Cerebellar nuclear complex (tissue), 1 donor: ENCODE results near the gene WWC2.

Experiments
- DNase-seq, 2 experiments: peaks; one replicate each; lab custom pipeline; 2025; lab: John Stamatoyannopoulos, UW

Gene WWC2

DNA sequence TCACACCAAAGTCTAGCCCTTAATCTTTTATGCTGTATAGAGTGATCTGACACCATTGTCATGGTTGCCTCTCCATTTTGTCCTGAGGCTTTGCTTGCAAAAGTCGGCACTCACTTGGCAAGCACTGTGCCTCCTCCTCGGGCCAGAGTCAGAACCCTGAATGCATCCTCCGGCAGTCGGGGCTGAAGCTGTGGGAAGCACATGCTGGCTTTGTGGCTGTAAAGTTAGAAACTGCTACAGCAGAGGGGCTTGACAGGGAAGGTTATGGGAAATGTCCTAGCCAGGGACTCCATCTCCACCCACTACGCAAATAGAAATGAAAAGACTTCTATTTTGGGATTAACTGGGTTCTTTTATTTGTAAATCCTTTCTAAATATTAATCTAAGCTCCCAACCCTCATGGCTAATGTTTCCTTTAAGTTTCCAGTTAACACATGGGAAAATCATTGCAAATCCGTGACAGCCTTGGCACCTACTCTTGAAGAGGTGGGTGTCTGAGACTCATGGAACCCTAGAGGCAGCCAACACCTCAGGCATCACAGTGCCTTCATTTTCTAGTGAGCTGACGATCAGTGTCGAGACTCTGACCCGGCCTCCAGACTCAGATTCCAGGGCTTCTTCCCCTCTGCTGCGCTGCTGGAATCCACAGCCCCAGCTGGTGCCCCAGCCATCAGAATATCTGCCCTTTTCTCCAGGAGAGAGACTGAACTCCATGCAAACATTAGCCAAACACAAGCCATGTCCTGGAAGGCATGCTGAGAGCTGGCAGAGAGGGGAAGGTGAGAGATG, 231.1 kb downstream of the WWC2 start:
- DNase-seq = no peak

DNA sequence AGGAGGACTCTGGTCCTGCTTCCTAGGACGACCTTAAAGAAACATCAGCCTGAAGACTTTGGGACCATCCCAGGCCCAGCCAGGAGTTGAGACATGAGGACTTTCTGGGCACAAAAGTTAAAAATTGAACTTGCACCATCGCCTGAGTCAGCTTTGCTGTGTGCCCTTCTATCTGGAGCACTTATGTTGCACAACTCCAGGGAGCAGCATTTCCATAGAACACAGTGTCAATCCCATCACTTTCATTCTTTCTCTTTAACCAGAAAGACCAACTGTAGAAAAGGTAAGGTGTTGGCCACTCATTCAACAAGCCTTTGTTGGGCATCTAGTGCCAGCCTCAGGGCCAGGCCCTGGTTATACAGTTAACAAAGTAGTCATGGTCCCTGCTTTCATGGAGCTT, 231.8 kb downstream of the WWC2 start:
- no peak for DNase-seq

DNA sequence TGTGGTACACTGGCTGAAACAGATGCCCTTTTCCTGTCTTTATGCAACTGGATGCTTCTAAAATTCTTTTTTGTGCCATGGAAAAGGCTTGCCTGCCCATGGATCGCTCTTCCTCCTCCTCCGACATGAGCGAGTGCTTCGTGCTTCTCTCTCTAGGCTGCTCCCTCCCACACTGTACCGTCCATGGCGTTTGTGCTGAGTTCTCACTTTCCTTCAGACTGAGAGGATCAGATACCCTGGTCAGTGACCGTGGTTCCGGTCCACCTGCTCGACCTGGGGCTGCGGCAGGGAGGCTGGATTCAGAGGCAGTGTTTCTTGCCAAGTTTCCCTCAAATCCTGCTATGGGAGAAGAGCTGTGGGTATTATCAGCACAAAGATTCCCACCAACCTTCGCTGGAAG, 233.4 kb downstream of the WWC2 start:
- DNase-seq = no peak

DNA sequence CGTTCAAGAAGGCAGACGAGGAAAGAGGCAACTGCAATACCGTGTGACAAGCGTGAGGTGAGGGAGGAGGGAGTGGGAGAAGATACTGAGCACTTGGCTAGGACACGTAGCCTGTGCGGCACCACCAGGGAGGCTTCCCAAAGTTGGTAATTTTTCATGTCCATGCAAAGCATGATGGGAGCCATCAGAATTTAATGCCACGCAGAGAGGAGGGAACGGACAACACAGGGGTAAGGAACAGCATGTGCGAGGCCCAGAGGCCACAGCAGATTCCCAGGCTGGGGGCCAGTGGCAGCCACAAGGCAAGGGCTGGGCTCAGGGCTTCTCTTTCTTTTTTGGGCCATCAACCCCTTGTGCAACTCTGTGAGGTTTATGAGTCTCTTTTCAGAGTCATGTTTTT, 234.1 kb downstream of the WWC2 start:
- DNase-seq = no peak

DNA sequence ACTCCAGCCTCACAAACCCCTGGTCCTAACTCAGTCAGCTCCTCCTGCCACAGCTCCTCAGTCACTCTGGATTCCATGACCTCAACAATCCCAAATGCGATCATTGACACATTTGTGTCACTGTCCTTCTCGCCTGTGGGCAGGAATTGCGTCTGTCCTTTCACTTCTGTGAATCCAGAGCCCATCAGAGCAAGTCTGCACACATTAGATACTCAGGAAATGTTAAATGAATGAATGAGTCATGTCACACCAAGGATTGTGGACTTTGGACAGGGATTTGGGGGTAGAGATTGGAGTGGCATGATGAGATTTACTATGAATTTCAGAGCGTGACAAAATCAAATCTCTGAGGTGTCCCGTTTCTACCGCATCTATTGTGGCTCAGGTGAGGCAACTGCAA, 234.9 kb downstream of the WWC2 start:
- no peak for DNase-seq

DNA sequence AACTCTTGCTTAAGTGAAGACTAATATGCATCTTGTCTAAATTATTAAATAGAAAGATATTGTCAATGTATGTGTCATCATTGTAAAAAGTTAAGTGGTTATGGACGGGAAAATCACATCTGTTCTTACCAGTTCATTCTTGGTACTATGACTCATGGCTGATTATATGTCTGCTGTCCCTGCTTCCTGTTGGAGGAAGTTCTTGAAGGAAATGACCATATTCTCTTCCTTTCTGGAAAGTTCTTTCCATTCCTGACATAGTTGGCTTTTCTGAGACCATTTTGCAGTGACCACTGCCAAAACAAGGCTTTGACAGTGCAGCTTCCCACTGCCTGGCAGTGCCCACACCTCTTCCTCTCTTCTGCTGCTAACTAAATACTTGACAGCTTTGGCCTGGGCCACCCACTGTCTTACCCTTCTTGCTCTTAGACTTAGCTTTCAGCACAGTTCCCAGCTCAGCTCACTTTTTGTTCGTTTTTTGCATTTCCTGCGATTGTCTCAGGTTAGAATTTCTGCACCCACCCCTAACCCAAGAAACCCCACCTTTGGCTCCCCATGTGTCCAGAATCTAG, 236.4 kb downstream of the WWC2 start:
- DNase-seq = no peak

DNA sequence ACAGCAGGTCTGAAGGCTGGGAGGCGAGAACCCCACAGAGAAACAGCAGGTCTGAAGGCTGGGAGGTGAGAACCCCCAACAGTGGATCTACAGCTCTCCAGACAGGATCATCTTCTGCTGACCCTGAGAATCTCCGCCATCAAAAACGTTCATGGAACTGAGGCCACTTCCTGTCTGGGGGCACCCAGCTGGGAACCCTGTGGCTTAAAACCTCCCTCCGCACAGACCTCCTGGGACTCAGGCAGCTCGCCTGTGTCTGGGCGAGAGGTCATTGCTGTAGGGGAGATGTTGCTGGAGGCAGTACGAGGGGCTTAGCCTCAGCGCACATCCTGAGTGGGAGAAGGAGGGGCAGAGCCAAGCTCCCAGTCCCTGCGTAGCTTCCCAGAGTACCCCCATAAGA, 238.3 kb downstream of the WWC2 start:
- no peak for DNase-seq

DNA sequence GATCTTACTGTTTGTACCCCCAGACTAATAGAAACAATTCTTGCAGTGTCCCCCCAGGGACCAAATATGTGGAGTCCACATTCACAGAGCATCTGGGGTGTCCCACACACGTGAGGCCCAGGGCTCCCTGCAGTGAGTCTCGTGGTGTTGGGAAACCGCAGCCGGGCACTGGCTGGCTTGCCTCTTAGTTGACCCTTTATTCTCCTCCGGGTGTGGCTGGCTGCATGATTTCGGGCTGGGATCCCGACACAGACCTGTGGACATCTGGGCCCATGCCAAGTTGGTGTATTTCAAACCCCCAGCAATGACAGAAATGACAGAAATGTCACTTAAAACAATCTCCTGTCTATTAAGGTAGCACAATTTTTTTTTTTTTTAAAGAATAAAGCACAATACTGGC, 238.8 kb downstream of the WWC2 start:
- no peak for DNase-seq

DNA sequence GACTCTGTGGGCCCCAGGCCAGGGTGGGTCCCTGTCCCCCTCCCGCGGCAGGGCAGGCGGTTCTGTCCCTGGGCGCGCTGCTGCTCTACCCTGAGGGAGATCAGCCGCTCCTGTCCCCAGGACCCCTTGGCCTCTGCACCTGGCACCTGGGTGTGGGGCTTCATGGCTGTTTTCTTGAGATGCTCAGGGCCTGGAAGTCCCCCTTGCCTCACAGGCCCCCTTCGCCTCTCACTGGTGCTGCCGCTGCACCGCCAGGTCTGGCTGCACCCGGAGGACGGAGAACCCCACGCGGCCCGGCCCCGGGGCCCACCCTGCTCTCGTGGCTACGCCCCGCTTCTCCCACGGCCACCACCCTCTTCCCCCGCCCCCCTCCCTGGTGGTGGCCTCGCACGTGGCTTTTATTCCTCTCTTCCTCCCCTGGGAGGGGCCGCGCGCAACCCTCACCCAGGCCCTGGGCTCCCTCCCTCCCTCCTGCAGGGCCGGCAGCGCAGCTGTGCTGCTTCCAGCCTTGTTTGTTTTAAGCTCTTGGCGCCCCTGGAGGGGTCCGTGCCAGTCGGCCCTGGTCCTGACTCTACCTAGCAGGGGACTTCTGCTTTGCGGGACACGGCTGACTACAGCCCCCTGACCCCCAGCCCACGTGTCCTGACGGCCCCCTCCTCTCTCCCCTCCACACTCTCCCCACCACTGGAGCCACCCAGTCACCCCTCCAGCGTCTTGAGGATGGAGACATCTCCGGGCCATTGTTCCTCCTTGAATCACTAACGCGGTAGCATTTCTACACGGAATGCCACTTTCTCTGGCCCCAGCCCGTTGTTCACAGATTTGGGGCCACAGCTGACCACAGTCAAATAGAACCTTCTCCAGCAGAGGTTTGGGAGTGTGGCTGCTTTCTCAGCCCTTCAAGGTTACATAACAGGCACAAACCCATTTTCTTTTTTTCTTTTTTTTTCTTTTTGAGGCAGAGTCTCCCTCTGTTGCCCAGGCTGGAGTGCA, 243.8 kb downstream of the WWC2 start:
- DNase-seq = no peak

DNA sequence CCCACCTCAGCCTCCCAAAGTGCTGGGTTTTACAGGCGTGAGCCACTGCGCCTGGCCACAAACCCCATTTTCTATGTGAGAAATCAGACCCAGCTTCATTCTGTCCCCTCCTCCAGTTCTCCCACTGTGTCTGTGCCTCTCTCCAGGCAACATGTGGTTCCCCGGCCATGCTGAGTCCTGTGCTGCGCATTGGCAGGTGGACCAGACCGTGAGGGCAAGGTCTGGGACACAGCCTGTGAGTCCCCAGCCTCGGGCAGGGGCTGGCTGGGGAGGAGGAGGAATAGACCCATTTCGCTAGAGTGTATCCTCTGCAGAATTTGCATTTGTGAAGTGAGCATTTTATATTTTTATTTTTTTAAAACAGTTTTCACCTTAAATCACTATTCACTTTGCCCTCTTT, 244.7 kb downstream of the WWC2 start:
- no peak for DNase-seq

DNA sequence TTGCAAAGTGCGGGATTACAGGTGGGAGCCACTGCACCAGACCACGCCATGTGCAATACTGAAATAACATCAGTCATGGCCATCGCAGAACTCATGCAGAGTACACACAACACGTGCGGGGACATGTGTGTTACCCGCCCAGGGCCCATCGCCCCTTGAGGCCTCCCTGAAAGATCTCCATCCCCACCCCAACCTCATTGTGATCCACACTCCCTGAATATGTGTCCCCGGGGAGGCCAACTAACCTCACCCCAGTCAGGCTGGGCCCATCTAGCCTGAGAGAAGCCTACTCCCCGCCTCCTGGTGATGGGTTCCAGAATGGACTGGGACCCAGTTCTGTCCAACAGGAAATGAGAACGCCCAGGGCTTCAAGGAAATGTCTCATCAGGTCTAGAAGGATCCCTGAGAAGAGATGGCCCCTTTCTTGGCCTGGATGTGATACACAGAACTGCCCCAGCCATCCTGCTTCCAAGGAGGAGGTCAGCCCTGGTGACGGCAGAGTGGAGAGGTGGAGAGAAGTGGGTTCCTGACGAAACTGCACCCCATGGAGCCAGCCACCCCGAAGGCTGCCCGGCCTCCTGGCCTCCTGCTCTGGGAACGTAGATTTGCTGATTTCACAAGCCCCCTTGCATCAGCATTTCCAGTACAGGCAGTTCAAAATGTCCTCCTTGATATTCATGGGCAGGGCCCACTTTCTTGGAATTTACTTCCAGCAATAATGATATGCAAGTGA, 245.6 kb downstream of the WWC2 start:
- no peak for DNase-seq

DNA sequence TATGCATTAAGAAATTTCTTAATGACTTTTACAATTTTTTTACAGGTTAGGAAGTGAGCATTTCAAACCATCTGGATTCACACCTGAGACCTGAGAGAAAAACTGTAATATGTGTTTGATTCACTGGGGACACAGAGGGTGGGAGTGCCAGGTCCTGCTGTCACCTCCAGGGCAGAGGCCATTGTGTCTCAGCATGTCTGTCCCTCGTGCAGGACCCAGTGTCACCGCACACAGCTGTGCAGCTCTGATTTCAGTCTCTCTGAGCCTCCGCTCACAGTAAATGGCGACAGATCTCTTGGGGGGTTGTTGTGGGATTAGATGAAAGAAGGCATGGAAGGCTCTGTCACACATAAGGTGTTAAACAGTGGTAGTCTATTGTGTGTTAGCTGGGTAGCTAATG, 246.2 kb downstream of the WWC2 start:
- DNase-seq = no peak

DNA sequence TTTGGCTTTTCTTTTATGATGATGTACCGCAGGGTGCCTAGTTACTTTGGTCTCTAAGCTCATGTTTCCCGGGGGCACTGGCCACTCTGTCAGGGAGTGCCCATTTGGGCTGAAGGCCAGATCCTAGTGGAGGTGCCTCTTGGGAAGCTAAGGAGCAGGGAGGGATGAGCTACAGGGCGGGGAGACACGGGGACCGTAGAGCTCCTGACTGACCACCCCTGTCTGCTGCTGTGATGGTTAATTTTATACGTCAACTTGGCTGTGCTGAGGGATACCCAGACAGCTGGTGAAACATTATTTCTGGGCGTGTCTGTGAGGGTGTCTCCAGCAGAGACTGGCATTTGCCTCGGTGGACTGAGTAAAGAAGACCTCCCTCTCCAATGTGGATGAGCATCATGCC, 248.1 kb downstream of the WWC2 start:
- no peak for DNase-seq

DNA sequence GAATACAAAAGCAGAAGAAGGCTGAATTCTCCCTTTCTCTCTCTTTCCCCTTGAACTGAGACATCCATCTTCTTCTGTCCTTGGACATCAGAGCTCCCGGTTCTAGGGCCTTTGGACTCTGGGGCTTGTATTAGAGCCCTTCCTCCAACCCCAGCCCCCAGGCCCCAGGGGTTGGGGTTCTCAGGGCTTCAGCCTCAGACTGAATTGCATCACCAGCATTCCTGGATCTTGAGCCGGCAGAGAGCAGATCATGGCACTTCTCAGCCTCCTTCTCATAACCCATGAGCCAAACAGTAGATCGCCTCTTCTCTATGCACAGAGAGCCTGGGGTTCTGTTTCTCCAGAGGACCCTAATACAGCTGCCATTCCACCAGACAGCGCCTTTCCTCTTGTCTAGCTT, 248.5 kb downstream of the WWC2 start:
- no peak for DNase-seq

DNA sequence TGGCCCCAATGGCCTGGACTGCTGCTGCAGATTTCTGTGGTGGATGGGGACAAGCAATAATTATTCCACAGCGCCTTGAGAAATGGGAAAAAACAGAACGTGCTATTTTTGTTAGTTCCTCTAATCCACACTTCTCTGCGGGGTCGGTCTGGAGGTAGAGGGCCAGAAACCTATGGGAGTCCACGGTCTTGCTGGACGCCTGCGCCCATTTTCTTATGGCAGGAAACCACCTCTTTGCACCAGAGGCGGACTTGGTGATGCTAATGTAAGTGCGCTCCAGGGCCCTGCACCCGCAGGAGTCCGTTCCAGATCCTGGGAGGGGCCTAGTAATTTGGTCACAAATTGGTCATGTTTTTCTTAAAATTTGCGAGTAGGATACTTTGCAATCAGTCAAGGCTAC, 249.1 kb downstream of the WWC2 start:
- DNase-seq = no peak

DNA sequence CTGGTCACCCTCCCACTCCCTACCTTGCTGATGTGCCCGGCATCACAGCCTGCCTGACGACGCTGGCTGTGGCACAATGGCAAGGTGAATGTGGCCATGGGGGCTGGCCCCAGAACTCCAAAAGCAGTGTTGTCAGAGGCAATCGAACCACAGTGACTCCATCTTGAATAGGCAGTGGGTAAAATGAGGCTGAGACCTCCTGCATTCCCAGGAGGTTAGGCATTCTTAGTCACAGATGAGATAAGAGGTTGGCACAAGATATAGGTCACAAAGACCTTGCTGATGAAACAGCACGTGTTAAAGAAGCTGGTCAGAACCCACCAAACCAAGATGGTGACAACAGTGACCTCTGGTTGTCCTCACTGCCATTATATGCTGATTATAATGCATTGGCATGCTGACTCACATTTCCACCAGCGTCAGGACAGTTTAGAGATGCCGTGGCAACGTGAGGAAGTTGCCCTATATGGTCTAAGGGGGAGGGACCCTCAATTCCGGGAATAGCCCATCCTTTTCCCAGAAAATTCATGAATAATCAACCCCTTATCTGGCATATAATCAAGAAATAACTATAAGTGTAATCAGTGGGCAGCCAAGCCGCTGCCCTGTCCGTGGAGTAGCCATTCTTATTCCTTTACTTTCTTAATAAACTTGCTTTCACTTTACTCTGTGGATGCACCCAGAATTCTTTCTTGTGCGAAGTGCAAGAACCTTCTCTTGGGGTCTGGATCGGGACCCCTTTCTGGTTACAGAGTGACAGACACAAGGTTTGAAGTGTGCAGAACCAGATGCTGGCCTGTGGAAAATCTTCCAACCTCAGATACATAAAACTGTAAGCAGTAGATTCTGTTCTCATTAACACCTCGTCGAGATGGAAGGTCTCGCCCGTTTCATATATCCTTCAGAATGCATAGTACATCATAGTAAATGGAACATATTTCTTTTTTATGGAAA, 249.9 kb downstream of the WWC2 start:
- DNase-seq = no peak

DNA sequence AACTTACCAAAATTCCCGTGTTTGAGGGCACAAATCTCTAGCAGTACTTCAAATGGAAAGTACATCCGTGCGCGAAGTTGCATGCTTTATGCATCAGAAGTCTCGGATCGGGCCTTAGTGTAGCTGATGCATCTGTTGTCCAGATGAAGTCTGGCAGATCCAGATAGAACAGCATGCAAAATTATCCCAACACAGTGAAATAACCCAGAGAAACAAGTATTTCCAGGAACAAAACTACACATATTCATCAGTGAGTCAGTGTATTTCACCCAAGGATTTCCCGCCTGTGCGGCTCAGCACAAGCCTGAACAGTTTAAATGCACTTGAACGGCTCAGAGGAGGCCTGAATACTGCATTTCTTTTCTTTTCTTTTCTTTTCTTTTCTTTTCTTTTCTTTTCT, 250.6 kb downstream of the WWC2 start:
- no peak for DNase-seq

DNA sequence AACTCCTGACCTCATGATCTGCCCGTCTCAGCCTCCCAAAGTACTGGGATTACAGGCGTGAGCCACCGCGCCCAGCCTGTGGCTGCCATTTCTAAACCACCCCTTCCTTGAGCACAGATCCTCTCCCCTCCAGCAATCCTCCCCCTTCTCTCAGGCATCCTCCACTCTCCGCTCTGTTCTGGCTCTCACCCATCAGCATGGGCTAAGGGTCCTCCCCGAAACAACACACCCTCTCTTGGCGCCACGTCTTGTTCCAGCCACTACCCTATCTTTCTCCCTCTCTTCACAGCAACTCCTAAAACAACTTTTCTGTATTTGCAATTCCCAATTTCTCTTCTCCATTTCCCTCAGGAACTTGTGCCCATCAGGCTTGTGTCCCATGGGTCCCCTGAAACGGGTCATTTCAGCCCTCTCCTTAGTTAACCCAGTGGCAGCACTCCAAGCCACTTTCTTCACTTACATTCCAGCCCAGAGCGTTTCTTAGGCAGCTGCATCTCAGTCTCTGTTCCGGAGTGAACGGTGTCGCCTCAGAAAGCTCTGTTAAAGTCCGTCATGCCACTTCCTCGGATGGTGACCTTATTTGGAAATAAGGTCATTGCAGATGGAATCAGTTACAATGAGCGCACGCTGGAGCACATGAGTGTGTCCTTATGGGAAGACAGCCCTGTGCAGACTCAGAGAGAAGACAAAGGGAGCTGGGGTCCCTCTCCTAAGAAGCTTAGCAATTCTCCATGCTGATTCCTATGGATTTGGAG, 251.4 kb downstream of the WWC2 start:
- no peak for DNase-seq

DNA sequence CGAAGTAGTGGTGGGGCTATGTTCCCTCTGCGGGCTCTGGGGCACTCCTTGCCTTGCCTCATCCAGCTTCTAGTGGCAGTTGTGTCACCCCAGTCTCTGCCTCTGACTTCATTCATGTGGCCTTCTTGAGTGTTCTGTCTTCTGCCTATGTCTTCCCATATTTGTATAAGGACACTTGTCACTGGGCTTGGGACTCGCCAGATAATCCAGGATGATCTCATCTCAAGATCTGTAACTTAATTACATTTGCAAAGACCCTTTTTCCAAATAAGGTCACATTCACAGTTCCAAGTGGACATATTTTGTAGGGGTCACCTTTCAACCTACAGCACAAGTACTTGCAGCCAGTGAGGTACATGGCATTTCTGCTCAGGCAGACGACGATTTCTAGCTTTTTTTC, 253.5 kb downstream of the WWC2 start:
- no peak for DNase-seq

DNA sequence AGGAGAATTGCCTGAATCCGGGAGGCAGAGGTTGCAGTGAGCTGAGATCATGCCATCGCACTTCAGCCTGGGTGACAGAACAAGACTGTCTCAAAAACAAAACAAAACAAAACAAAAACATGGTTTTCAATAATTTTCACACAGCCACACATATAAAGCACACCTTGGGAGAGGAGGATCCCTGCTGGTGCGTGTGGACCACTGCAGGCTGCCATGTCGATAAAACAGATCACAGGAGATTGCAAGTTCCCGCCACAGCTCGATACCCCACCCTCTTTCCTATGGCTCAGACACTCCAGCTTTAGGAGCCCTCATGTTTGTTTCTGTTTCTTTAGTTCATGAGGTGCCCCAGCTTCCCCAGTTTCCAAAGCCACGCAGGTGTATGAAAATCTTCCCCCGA, 254.5 kb downstream of the WWC2 start:
- DNase-seq = no peak
